ENCODE measurements around the gene LHX2.

Gene LHX2

GRCh38 chr9:124014211-124014955, 2.8 kb downstream of the LHX2 start:
- no peak for DNase-seq

- DNase-seq: no peak
These were observed 3.5 kb downstream of the LHX2 start for GRCh38 chr9:124014956-124015660.

DNA sequence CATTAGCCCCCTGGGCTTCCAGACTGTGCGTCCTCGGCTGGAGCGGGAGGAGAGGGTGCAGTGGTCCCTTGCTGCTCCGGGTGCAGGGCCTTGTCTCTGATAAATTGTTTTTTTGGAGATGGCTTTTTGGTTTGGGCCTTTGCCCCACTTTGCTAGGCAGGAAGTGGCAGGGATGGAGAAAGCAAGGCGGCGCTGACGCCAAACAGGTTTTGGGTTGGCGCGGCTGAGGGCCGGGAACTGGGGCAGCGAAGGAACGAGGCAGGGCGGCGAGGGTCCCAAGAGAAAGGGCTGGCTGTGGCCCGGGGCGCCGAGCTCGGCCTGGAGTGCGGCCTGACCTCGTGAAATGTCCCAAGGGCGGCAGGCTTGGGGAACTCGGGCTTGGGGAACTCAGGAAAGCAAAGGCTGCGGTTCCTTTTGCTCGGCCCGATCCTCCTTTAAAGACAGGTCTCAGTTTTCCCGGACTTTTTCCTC, 4.1 kb downstream of the LHX2 start:
- no peak for DNase-seq

DNA sequence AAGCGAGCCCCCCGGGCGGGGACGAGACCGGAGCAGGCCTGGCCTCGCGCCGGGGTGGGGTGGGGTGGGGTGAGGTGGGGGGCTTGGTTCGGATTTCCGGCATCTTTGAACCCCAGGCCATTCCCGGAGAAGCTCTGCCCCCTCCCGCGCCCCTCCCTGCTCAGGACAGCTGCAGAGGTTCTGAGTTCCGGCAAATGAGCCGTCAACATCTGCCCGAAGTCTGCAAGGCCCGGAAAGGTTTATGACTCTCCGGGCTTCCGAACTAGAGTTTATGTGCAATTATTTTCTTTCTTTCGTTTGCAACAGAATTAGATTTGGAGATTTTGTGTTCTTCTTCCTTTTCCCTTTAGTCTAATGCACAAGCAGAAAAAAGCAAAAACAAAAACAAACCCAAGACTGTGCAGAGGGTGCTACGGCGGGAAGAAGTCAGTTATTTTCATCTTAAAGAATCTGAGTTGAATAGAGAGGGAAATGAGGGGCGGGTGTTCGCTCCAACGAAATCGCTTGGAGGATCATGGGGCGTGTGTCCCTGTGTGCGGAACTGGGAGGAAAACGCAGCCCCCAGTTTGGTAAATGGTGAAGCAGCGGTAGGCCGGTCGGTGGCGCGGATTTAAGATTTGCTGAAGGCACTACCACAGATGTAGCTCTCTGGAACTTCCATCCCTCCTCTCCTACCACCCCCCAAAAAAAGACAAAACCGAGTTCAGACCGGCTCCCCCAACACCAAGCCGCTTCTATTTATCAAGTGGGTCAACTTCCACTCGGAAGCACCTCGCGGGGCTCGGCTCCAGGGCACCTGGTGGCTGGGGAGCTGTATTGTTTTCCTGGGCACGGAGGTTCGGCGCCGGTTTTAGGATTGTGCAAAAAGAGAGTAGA, 4.8 kb downstream of the LHX2 start:
- DNase-seq: no peak

DNA sequence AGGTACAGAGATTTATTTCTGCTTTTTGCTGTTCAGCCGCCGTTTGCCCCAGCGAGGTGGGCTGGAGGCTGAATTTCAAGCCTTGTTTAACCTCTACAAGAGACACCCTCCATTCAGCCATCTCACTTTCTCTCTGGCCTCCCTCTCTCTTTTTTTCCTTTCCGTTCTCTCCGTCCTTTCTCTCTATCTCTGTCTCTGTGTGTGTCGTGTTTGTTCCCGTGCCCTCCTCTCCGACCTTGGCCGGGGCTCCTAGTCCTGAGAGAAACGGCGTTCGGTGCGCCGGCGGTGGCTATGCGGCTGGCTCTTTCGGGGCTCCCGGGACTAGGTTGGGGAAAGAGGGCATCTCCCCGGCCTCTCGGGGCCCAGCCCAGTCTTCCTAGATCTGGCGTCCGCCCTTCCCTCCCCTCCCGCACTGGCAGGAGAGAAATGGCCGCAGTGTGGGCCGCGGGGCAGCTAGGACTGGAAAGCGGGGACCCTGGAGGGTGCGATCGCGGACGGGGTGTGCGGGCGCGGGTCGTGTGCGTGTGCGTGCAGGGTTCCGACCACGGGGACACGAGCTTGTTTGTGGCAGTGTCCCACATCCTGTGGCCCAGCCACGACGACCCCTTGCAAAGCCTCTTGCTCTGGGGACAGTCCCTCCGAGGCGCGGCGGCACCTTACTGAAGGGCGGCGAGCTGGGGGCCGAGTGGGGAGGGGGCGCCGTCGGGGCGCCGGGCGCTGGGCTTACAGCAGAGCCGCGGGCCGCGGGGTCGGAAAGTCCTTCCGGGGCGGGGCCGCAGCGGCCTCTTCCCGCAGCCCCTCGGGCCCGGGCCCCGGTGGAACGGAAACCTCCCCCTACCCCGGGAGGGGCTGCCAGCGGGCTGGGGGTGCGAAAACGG, 5.7 kb downstream of the LHX2 start:
- DNase-seq: no peak

GRCh38 chr9:124017929-124018729, 6.6 kb downstream of the LHX2 start:
- peak; percentile 38 for DNase-seq

GRCh38 chr9:124018730-124019697, 7.4 kb downstream of the LHX2 start:
- DNase-seq: no peak

DNA sequence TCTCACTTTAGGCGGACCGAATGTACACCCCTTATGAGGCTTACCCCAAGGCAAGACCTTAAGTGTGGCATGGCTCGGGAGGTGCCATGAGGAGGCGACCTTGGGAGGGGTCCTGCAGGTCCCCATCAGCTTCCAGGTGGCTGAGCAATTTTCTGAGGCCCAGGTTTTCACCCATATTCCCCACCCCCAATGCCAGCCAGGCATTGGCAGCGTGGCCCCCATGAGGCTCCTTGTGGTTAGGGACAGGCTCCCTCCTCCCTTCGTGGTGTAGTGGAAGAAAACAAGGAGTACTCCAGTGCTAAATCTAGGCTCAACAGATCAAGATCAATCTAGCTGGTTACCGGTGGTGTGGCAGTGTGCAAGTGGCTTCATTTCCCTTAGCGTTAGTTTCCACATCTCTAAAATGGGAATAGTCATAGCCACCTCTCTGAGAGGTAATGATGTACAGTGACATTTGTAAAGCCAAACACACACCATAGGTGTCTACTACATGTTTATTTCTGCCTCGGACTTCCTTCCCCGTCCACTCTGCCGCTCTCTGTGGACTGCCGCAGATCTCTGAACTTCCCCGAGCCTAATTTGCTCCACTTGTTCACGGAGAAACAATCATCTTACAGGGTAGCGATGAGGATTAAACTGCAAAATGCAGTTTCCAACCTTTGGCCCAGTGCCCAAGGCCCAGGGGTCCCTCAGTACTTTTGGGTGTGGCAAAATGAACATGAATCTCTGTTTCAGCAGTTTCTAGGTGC, 8.4 kb downstream of the LHX2 start:
- no peak for DNase-seq

DNA sequence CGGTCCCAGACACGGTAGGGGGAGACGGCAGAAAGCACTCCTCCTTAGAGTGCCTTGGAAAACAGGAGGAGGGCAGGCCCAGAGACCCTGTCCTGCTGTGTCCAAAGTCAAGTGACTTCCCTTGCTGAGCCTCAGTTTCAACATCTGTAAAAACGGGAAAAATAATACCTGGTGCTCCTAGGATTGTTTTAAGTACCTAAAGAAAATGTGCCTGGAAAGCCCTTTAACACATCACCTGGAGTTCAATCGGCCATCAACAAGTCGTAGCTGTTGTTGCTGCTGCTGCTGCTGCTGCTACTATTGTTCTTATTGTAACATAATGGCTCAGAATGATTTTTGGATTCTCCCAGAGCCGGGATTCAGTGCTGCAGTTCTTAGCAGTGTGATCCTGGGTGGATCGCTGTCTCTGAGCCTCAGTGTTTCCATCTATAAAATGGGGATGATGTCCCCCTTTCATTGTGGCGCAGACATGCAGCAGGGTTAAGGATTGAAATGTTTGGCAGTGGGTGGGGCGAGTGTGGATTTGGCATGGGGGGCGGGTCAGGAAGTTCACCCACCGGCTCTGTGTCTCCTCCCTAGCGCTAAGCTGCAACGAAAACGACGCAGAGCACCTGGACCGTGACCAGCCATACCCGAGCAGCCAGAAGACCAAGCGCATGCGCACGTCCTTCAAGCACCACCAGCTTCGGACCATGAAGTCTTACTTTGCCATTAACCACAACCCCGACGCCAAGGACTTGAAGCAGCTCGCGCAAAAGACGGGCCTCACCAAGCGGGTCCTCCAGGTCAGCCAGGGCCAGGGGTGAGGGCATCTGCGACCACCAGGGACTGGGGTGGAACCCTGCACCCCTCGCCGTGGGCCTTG, 9.2 kb downstream of the LHX2 start:
- DNase-seq: no peak

DNA sequence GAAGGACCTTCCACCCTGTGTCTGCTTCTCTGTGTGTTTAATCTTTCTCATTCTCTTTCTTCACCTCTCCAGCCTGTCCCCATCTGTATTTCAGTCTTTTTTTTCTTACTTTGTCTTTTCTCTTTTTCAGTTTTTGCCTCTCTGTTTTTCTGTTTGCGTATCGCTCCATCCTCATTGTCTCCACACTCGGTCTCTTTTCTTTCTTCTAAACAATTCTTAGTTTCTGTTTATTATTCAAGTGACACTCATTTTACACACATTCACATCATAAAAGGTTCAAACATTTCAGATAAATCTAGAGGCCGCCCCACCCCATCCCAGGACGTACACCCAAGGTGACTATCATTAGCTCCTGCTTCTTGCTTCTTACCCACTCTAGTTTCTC, 9.8 kb downstream of the LHX2 start:
- no peak for DNase-seq

- no peak for DNase-seq
These were observed 10.9 kb downstream of the LHX2 start for GRCh38 chr9:124022201-124023121.

GRCh38 chr9:124024107-124024506, 12.5 kb downstream of the LHX2 start:
- no peak for DNase-seq

- no peak for DNase-seq
These were observed 18.0 kb downstream of the LHX2 start for GRCh38 chr9:124029617-124030016.

GRCh38 chr9:124030969-124031451, 19.4 kb downstream of the LHX2 start:
- DNase-seq: no peak

GRCh38 chr9:124032247-124032646, 20.7 kb downstream of the LHX2 start:
- DNase-seq: no peak

DNA sequence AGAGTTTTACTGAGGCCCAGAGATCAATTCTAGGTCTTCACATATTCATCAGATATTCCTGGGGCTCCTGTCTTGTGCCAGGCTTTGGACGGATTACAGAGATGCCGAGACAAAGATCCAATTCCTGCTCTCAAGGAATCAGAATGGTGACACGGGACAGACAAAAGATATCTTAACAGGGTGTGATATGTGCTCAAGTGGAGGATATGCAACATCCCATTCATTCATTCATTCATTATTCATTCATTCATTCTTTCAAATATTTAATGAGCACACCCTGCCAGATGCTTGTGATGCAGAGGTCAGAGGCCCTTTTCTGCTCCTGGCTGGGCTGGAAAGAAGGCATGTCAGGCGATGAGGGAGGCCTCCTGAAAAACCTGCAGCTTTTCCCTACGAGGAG, 21.8 kb downstream of the LHX2 start:
- no peak for DNase-seq

GRCh38 chr9:124033967-124034366, 22.4 kb downstream of the LHX2 start:
- DNase-seq: no peak
